NCI-H345 (cell line): ENCODE results near the gene MT1E.

ENCODE experiments used
- DNase-seq: peaks from one replicate; lab custom pipeline; 2025; lab: John Stamatoyannopoulos, UW

The MT1E gene

DNA sequence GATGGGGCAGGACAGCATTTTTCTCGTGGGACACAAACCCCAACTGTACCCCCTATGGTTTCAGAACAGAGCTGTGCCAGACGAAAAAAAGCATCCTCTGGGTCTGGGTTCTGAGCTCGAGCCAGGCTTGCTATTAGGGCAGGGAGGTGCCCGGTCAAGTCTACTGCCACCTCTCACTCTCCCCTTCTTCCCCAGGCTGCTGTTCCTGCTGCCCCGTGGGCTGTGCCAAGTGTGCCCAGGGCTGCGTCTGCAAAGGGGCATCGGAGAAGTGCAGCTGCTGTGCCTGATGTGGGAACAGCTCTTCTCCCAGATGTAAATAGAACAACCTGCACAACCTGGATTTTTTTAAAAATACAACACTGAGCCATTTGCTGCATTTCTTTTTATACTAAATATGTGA, 1.1 kb downstream of the MT1E start:
- no peak for DNase-seq

DNA sequence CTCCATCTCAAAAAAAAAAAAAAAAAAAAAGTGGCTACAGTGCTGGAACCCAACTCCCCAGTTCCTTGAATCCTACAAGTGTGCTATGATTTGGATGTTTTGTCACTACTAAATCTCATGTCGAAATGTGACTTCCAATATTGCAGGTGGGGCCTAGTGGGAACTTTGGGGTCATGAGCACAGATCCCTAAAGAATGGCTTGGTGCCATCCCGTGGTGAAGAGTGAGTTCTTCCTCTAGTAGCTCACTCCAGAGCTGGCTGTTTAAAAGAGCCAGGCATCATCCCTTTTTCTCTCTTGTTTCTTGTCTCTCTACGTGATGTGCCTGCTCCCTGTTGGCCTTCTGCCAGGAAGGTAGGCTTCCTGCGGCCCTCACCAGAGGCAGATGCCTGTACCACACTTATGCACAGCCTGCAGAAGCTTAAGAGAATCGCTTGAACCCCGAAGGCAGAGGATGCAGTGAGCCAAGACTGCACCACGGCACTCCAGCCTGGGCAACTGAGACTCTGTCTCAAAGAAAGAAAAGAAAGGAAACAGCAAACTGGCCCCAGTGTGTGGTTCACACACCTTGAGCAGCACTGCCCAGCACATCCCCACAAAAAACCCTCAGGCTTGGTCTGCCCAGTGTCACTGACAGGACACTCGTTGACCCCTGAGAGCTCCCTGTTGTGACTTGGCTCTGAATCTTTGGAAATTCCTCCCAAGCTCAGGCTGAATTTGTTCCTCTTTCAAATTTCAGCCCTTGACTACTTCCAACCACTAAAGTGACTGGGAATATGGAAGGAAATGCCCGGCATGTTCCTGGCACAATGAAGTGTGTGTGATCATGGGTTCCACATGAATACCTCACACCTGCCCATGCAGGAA, 3.1 kb downstream of the MT1E start:
- DNase-seq, result no peak

DNA sequence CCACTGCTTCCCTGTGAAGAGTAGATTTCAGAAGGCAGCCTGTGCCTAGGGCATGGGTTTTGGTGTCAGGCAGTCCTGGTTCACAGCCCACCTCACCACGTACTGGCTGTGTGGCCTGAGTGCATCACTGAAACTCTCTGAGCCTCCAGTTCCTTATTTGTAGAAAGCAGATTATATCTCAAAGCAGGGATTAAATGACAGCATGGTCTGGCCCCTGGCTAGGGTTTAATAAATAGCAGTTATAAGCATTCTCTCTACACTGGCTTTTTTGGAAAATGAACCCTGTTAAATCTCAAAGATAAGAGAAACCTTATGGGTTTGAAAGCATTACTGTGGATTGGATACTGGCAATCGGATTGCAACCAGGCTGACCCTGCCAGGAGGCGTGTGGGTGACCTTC, 4.0 kb downstream of the MT1E start:
- no peak for DNase-seq

DNA sequence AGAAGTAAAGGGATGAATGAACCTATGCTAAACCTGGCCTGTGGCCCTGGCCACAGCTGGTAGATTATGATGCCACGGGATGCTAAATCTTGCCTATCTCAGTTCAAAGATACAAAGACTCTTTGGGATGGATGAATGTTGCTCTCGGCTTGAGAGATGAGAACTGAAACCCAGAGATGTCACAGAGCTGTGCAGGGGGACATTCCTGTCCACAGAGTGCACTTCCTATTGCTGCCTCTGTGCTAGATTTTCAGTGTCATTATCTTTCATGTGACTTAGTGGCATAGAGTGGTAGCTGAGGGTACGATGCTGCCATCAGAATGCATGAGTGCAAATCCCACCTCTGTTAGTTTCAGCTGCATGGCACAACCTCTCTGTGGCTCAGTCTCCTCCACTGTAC, 4.6 kb downstream of the MT1E start:
- DNase-seq, result no peak

DNA sequence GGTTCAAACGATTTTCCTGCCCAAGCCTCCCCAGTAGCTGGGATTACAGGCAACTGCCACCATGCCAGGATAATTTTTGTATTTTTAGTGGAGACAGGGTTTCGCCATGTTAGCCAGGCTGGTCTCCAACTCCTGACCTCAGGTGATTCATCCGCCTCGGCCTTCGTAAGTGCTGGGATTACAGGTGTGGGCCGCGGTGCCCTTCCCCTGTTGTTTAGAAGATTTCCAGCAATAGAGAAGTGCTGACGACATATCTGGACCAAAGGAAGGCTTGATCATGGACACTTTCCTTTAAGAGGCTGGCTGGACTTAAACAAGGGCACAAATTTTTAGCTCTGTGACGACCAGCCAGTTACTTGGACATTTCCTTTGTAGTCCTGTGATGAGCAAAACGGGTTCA, 5.6 kb downstream of the MT1E start:
- DNase-seq, result no peak

DNA sequence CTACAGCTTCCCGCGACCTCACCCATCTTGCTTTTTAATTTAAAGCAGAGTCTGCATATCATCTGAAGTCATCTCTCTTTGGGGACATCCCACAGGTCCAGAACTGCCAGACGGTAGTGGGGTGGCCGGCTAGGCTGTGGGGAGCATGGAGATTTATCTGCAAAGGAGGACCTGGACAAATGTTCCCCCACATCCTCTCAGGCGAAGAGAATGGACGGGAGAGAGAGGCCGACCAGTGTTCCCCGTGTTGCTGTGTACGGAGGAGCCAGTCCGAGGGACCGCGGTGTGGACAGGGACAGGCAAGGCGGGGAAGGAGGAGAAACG, 6.2 kb downstream of the MT1E start:
- DNase-seq, result no peak

DNA sequence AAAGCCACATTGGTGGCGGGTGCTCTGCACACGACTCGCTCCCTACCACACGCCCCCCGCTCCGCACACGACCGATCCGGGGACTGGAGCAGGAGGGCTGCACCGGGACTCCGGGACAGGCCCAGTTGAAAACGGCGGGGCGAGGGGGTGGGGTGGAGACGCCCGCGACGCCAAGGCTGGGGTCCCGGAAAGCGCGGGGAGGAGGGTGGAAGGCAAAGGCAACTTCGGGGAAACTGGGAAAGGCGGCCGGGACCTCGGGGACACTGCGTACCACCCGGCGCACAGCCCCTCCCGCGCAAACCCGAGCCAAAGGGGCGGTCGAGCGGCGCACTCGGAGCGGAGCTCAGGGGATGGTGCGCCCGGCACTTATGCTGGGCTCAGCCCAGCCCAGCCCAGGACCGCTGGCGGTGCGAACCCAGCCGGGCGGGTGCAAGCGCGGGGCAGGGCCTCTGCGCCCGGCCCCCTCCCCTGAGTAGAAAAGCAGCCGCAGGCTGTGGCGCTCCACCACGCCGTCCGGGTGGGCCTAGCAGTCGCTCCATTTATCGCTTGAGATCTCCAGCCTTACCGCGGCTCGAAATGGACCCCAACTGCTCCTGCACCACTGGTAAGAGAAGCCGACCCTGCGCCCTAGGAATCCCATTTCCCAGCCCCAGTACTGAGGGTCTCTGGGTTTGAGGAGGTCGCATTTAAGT, 6.7 kb downstream of the MT1E start, which contains the start of gene MT1M:
Gene MT1M (plus strand): TSS at position 504 of the 692 bp plus-strand sequence. CDS start 73 bp downstream, at position 577.
- DNase-seq, result no peak

DNA sequence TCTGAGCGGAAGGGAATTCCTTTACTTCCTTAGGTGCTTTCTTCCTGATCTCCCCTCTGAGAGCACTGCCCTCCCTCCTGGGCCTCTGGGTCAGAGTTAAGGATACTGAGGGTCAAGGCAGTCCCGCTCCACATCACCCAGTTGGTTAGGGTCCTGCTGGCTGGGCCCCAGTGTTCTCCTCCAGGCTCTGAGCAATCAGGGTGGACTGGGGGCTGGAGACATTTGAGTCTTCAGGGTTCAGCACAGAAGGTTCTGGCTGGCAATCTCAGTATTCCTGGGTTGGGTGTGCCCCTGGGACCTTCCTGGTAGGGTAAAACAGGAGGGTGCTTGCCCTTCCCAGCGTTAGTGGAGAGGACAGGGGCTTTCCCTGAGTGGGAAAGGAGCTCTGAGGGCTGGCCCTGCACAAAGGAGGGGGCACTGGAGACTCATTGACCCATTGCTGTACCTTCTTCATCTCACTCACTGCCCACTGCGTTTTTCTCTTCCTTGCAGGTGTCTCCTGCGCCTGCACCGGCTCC, 7.3 kb downstream of the MT1E start:
- no peak for DNase-seq

DNA sequence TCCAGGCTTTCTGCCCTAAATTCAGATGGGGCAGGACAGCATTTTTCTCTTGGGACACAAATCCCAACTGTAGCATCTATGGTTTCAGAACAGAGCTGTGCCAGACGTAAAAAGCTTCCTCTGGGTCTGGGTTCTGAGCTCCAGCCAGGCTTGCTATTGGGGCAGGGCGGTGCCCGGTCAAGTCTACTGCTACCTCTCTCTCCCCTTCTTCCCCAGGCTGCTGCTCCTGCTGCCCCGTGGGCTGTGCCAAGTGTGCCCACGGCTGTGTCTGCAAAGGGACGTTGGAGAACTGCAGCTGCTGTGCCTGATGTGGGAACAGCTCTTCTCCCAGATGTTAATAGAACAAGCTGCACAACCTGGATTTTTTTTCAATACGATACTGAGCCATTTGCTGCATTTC, 8.0 kb downstream of the MT1E start:
- no peak for DNase-seq

DNA sequence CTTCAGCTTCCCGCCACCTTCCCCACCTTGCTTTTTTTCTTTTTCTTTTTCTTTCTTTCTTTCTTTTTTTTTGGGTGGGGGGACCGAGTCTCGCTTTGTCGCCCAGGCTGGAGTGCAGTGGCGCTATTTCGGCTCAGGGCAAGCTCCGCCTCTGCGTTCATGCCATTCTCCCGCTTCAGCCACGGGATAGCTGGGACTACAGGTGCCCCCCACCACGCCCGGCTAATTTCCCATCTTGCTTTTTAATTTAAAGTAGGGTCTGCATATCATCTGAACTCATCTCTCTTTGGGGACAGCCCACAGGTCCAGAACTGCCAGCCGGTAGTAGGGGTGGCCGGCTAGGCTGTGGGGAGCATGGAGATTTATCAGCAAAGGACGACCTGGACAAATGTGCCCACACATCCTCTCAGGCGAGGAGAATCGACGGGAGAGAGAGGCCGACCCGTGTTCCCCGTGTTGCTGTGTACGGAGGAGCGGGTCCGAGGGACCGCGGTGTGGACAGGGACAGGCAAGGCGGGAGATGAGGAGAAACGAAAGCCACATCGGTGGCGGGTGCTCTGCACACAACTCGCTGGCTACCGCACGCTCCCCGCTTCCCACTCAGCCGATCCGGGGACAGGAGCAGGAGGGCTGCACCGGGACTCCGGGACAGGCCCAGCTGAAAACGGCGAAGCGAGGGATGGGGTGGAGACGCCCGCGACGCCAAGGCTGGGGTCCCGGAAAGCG, 9.3 kb downstream of the MT1E start:
- no peak for DNase-seq

DNA sequence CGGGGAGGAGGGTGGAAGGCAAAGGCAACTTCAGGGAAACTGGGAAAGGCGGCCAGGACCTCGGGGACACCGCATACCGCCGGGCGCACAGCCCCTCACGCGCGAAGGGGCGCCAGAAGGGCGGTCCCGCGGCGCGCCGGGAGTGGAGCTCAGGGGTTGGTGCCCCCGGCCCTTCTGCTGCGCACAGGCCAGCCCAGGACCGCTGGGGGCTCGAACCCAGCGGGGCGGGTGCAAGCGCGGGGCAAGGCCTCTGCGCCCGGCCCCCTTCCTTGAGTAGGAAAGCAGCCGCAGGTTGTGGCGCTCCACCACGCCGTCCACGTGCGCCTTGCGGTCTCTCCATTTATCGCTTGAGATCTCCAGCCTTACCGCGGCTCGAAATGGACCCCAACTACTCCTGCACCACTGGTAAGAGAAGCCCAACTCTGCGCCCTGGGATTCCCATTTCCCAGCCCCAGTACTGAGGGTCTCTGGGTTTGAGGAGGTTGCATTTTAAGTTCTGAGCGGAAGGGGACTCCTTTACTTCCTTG, 9.9 kb downstream of the MT1E start:
- DNase-seq, result no peak

DNA sequence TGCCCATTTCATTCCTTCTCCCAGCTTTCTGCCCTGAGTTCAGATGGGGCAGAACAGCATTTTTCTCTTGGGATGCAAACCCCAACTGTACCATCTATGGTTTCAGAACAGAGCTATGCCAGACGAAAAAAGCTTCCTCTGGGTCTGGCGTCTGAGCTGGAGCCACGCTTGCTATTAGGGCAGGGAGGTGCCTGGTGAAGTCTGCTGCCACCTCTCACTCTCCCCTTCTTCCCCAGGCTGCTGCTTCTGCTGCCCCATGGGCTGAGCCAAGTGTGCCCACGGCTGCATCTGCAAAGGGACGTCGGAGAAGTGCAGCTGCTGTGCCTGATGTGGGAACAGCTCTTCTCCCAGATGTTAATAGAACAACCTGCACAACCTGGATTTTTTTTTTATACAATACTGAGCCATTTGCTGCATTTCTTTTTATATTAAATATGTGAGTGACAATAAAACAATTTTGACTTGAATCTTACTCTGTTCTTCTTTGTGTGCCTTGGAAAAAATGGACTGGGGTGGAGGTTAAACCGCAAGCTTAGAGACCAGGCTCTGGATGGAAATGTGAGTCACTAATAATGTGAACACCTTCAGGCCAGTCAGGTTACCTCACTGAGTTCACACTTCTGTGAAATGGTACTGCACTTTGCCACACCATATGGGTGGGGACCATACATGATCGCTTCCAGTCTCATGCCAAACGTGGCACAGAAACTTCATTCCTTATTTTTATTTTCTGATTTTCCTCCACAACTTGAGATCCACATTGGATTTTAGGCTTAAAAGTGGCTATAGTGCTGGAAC, 11.2 kb downstream of the MT1E start:
- no peak for DNase-seq

DNA sequence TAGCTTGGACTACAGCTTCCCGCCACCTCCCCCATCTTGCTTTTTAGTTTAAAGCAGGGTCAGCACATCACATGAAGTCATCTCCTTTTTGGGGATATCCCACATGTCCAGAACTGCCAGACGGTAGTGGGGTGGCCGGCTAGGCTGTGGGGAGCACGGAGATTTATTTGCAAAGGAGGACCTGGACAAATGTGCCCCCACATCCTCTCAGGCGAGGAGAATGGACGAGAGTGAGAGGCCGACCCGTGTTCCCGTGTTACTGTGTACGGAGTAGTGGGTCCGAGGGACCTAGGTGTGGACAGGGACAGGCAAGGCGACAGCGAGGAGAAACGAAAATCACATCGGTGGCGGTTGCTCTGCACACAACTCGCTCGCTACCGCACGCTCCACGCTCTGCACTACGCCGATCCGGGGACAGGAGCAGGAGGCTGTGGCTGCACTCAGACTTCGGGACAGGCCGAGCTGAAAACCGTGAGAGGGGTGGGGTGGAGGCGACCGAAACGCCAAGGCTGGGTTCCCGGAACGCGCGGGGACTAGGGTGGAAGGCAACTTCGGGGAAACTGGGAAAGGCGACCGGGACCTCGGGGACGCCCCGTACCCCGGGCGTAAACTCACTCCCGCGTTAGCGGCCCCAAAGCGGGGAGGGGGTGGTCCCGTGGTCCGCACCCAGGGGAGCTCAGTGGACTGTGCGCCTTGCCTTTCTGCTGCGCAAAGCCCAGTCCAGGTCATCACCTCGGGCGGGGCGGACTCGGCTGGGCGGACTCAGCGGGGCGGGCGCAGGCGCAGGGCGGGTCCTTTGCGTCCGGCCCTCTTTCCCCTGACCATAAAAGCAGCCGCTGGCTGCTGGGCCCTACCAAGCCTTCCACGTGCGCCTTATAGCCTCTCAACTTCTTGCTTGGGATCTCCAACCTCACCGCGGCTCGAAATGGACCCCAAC, 12.5 kb downstream of the MT1E start, which contains the start of gene MT1A:
Gene MT1A (plus strand): TSS at position 853 of the 937 bp plus-strand sequence. CDS start 73 bp downstream, at position 926.
- DNase-seq, result no peak

DNA sequence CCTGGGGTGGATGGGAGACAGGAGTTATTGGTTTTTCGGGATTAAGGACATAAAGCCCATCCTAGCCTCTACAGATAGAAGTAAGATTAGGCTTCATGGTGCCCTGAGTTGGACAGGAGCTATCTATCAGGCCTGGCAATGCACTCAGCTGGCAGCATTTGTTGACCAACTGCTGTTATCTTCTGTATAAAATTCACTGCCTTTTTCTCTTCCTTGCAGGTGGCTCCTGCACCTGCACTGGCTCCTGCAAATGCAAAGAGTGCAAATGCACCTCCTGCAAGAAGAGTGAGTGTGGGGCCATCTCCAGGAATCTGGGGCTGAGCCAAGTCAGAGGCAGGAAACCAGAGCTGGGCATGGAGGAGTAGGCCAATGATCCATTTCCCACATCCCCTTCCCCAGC, 13.5 kb downstream of the MT1E start:
- DNase-seq, result no peak

DNA sequence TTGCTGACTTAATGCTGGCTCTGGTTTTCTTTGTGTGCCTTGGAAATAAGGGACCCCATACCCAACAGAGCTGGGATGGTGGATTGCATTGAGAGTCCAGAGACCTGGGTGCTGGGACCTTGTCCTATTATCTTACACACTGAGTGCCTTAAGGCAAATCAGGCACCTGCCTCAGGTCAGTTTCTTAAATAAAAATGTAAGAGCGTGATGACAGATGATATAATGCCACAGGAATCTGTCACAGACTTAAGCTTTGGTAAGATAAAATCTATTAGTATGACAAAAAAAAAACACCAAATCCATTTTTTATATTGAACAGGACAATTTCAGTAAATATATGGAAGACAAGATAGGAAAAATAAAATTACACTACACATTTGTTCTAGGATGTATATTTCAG, 14.5 kb downstream of the MT1E start:
- no peak for DNase-seq

DNA sequence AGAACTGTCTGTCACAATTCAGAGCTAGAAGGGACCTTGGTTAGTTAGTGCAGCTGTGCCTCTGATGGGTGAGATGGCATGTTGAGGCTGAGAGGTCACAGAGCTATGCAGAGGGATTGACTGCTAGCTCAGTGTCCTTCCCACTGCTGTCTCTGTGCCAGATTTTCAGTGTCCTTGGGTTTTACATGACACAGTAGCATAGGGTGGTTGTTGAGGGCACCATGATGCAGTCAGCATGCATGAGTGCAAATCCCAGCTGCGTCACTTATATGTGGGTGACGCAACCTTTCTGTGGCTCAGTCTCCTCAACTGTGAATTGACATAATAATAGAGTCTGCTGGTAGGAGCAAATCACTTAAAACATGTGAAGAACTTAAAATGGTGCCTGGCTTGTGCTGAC, 15.6 kb downstream of the MT1E start:
- no peak for DNase-seq

DNA sequence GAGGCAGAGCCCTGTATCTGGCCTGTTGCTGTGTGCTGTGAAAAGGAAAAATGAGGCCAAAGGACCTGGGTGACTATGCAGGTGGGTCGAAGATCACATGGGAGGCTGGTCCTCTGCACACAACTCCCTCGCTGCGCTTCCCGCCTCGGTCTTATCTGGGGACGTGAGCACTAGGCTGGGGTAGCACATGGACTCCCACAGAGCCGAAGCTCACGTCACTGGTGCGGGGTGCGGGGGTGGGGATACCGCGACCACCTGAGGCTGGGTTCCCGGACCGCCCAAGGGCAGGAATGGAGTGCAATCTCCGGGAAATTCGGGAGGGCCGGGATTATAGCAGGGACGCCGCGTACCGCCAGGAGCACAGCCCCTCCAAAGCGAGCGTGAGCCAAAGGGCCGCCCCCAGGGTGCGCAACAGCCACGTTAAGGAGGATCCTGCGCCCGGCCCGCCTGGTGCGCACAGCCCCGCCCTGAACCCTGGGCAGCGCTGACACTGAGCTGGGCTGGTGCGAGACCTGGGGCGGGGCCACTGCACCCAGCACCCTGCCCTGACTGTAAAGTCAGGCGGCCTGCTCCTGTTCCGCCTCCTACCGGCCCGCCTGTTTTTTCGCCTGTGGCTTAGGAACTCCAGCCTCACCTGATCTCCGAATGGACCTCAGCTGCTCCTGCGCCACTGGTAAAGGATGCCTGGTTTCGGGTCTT, 17.6 kb downstream of the MT1E start:
- DNase-seq, result no peak

DNA sequence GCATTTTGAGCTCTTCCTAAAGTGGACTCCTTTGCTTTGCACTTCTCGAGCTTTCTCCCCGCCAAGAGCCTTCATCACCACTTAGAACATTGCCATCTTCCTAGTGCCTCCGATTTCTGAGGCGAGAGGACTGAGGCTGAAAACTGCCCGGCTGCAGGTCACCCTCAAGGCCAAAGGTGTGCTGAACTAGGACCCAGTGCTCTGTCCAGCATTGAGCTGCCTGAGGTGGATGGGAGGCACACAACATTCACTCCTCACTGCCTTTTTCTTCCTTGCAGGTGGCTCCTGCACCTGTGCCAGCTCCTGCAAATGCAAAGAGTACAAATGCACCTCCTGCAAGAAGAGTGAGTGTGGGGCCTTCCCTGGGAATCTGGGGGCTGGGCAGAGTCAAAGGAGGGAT, 18.3 kb downstream of the MT1E start:
- no peak for DNase-seq

DNA sequence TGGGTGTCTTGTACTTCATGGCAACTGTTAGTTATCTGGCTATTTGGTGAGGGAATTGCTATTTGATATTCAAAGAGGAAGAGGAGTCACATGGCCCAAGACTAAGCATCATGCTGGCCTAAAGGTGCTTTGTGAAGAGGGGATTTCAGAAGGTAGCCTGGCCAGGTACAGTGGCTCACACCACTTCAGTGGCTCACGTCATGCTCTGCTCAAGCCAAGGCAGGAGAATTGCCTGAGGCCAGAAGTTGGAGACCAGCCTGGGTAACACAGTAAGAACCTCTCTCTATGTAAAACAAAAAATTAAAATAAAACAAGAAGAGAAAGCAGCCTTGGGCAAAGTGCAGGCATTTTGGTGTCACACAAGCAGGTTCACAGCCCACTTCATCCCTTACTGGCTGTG, 19.7 kb downstream of the MT1E start:
- no peak for DNase-seq

DNA sequence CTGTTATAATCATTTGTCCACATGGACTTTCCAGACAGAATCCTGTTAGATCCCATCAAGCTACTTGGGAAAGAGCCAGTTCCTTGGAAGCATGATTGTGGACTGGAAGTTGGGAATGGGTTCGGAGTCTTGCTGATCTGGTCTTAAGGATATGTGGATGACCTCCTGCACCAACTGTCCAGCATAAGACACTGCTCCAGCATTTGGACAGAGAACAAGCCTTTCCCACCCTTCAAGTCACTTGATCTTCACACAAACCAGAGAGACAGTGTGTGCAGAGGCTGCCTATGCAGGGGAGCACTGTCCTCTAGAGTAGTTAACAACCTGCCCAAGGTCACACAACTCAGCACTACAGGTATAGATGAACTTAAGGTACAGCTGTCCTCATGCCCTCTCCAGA, 20.3 kb downstream of the MT1E start:
- DNase-seq, result no peak
